ENCODE data around the gene OTOG. TPM values are rescaled to one million over a fixed set of nuclear protein-coding genes. Genes with fewer than 3 reads are reported as not detected.

OTOG gene
- total and polyA plus RNA-seq, 2 donors (not counting 3 experiments of a cell fraction or from before 2014, with no cell fraction given): not detected

- Histone ChIP-seq H2AFZ (ENCODE audit: low read depth, low read length) (no peak overlapping the region), H3K36me3 (ENCODE audit: control insufficient read depth in 2 of 2, extremely low read depth in 1 of 2, insufficient read depth in 2 of 2, low read length in 2 of 2) (no peaks in the 10 kb centered on the region), H4K20me1 (replicated peaks; ENCODE audit: control insufficient read depth, extremely low read depth, insufficient read depth, low read length) (no peaks in the 10 kb centered on the region), H3K79me2 (ENCODE audit: control insufficient read depth, insufficient read depth, low read length) (no peaks in the 10 kb centered on the region), H3K4me3 (replicated peaks in 1 of 3; ENCODE audit: insufficient read depth in 1 of 3, low read depth in 1 of 3, low read length in 3 of 3) (no peak overlapping the region), H3K27me3 (ENCODE audit: control insufficient read depth in 2 of 2, insufficient read depth in 2 of 2, low read length in 2 of 2) (peaks cover 0 to 4% of the 10 kb centered on the region in 2 experiments), H3K27ac (ENCODE audit: insufficient read depth, low read depth, low read length) (no peak overlapping the region), H3K9me1 (replicated peaks; ENCODE audit: control insufficient read depth, extremely low read depth, insufficient read depth, low read length) (no peaks in the 10 kb centered on the region), H3K4me1 (ENCODE audit: control insufficient read depth, extremely low read depth, insufficient read depth, low read length) (no peaks in the 10 kb centered on the region), H3K4me2 (ENCODE audit: insufficient read depth, low read length) (no peak overlapping the region), H3K9me3 (replicated peaks; ENCODE audit: control insufficient read depth, insufficient read depth, low read length) (no peaks in the 10 kb centered on the region), H3K9ac (replicated peaks; ENCODE audit: extremely low read depth, insufficient read depth, low read length) (no peak overlapping the region)
- no TSS peak for BruUV-seq (replicated peaks)
- POLR2A ChIA-PET: no interaction called here
- intact Hi-C loops (cut with micrococcal nuclease): no loop called here
- no peak for TF ChIP-seq POLR2AphosphoS5 (IDR thresholded peaks at IDR 0.05; ENCODE audit: insufficient read depth, low read depth, low read length)
- TF ChIP-seq, protein P1, sequence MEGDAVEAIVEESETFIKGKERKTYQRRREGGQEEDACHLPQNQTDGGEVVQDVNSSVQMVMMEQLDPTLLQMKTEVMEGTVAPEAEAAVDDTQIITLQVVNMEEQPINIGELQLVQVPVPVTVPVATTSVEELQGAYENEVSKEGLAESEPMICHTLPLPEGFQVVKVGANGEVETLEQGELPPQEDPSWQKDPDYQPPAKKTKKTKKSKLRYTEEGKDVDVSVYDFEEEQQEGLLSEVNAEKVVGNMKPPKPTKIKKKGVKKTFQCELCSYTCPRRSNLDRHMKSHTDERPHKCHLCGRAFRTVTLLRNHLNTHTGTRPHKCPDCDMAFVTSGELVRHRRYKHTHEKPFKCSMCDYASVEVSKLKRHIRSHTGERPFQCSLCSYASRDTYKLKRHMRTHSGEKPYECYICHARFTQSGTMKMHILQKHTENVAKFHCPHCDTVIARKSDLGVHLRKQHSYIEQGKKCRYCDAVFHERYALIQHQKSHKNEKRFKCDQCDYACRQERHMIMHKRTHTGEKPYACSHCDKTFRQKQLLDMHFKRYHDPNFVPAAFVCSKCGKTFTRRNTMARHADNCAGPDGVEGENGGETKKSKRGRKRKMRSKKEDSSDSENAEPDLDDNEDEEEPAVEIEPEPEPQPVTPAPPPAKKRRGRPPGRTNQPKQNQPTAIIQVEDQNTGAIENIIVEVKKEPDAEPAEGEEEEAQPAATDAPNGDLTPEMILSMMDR (IDR thresholded peaks at IDR 0.05; ENCODE audit: extremely low read depth in 1 of 2, insufficient read depth in 1 of 2, low read depth in 1 of 2, low read length in 2 of 2): no peak
- TF ChIP-seq JUN (IDR thresholded peaks at IDR 0.05; ENCODE audit: borderline replicate concordance, insufficient read depth, insufficient read length, low read depth): no peak
- no peak for TF ChIP-seq MYC (IDR thresholded peaks at IDR 0.05; ENCODE audit: low read depth, low read length)
- TF ChIP-seq FOS (IDR thresholded peaks at IDR 0.05; ENCODE audit: borderline replicate concordance, insufficient read depth, low read length): no peak
- no peak for TF ChIP-seq GATA2 (IDR thresholded peaks at IDR 0.05; ENCODE audit: insufficient read depth, insufficient read length, low read depth, low read length)
- TF ChIP-seq, protein P2, sequence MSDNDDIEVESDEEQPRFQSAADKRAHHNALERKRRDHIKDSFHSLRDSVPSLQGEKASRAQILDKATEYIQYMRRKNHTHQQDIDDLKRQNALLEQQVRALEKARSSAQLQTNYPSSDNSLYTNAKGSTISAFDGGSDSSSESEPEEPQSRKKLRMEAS (IDR thresholded peaks at IDR 0.05; ENCODE audit: insufficient read depth, insufficient read length): no peak
- no peak for TF ChIP-seq EZH2 (IDR thresholded peaks at IDR 0.05; ENCODE audit: borderline replicate concordance, low read depth, low read length, severe bottlenecking)
- TF ChIP-seq POLR2A (IDR thresholded peaks at IDR 0.05; ENCODE audit: low read depth, low read length): no peak
- CTCF ChIA-PET: interaction anchor here (1.0 kb wide), 1 partner anchor 23 kb away, joined by 3 read pairs; no protein-coding TSS in a partner anchor
- FAIRE-seq (no peak), DNase-seq (ENCODE audit: low read depth, low spot score) (no peak)
- dilution Hi-C loops (cut with MboI; ENCODE audit: extremely low pct_ligation_motif_present, low sequenced_read_pairs): no loop called here
These were observed 4.4 kb downstream of the OTOG start for GRCh38 chr11:17551347-17552040.

All from endothelial cell of umbilical vein (primary cell).